Activated T-cell treated with anti-CD3 and anti-CD28 coated beads, Interleukin-2, amount 50 U/mL, for 24 hours (primary cell): Measurements from ENCODE around the gene ATXN7L2.
A peak's percentile ranks its signal among the peaks of the same experiment; 100 is the strongest.

Experiments
- DNase-seq: peaks from one replicate; pipeline ENCODE4 v3.0.0-alpha.2; 2020
- H3K27ac Mint-ChIP-seq: 2 replicates; pipeline ENCODE4 v1.8.0; 2020; ENCODE audit warnings: mild to moderate bottlenecking, mixed read lengths
- H3K27me3 Mint-ChIP-seq: 2 replicates; pipeline ENCODE4 v1.8.0; 2020; ENCODE audit warnings: mixed read lengths
- H3K36me3 Mint-ChIP-seq: 2 replicates; pipeline ENCODE4 v1.8.0; 2020; ENCODE audit warnings: low read depth, mixed read lengths
- H3K4me1 Mint-ChIP-seq: 2 replicates; pipeline ENCODE4 v1.8.0; 2020; ENCODE audit warnings: low read depth, mixed read lengths
- H3K4me3 Mint-ChIP-seq: 2 replicates; pipeline ENCODE4 v1.8.0; 2020; ENCODE audit warnings: mild to moderate bottlenecking, moderate library complexity, mixed read lengths
- H3K9me3 Mint-ChIP-seq: 2 replicates; pipeline ENCODE4 v1.8.0; 2020; ENCODE audit warnings: mixed read lengths

Gene ATXN7L2

DNA sequence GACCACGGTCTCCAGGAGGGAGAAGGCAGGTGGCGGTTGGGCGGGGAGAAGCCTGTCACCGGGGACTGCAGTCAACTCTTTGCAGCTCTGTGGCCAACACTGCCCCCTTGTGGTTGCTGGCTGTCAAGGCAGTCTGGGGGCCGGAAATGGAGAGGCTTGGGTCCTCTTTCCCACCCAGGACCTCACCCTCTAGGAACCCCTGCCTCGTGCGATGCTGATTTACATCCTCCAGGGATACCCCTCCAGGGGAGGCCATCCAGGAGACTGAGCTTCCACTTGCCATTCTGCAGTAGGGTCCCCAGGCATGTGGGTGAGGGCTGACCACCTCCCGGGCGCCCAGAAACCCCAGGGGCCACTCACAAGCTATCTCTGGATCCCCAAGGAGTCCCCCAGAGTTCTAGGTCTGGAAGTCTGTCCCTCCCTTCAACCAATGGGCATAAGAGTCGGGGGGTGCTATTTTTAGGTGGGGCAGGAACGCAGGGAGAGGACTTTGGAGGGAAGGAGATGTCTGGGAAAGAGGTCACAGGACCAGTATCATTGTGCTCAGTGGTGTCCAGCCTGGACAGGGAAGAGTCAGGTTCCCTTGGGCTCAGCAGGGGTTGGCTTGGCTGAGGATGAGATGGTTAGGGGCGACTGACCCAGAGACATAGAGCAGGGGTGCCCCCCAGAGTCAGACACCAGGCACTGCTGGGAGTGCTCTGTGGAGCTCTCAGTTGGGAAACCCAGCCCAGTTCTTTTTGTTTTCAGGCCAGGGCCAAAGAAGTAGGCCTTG lies 48.8 kb downstream of the ATXN7L2 start:
- no peaks in the 10 kb centered on the region for H3K36me3 Mint-ChIP-seq
- H3K4me3 Mint-ChIP-seq, result peak overlapping the region; percentile 65
- DNase-seq, result peak; percentile 95
- peak overlapping the region; percentile 92 for H3K27ac Mint-ChIP-seq
- H3K4me1 Mint-ChIP-seq, result peaks cover 22% of the 10 kb centered on the region
- no peaks in the 10 kb centered on the region for H3K27me3 Mint-ChIP-seq
- no peaks in the 10 kb centered on the region for H3K9me3 Mint-ChIP-seq

DNA sequence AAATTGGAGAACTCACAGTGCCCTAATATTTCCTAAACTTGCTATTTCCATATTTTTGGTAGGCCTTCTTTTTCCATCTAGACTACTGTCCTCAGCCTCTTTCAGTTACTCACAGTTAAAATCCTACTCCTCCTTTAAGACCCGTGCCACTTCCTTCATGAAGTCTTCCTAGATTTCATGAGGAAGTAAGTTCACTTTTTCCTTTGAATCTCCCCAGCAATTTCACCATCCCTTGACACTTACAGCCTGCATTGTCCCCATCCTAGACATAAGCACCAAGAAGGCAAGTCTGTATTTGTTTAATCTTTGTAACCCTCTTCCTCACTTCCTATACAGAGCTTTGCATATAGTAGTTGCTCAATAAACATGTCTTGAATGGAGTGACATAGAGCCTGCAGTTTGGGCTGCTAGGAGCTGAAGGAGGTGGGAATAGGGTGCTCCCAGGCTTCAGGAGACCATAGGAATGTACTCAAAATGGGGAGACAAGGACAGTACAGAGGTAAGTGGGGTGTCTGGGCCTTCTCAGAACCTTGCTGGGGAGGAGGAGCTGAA lies 50.7 kb downstream of the ATXN7L2 start:
- no peak overlapping the region for H3K27ac Mint-ChIP-seq
- peaks cover 22% of the 10 kb centered on the region for H3K4me1 Mint-ChIP-seq
- no peaks in the 10 kb centered on the region for H3K27me3 Mint-ChIP-seq
- no peak for DNase-seq
- H3K36me3 Mint-ChIP-seq, result no peaks in the 10 kb centered on the region
- H3K9me3 Mint-ChIP-seq, result no peaks in the 10 kb centered on the region
- no peak overlapping the region for H3K4me3 Mint-ChIP-seq

DNA sequence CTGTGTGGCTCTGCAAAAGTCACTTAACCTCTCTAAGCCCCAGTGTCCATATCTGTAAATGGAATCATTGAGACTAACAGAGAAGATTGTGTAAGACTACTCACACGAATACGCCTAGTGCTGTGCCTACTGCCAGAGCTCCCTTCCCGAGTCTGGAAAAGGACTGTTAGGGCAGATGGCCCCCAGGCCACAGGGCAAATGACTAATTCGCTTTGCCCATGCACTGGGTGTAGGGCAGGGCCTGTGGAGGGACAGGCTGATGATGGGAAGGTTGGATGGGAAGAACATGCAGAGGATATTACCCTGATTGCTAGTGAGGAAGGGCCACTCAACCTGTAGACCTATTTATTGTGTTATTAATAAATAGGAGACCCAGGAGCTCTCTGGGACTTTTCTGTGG lies 51.8 kb downstream of the ATXN7L2 start:
- H3K9me3 Mint-ChIP-seq, result no peaks in the 10 kb centered on the region
- no peaks in the 10 kb centered on the region for H3K36me3 Mint-ChIP-seq
- no peak for DNase-seq
- no peak overlapping the region for H3K4me3 Mint-ChIP-seq
- no peak overlapping the region for H3K27ac Mint-ChIP-seq
- H3K27me3 Mint-ChIP-seq, result no peaks in the 10 kb centered on the region
- peaks cover 22% of the 10 kb centered on the region for H3K4me1 Mint-ChIP-seq

DNA sequence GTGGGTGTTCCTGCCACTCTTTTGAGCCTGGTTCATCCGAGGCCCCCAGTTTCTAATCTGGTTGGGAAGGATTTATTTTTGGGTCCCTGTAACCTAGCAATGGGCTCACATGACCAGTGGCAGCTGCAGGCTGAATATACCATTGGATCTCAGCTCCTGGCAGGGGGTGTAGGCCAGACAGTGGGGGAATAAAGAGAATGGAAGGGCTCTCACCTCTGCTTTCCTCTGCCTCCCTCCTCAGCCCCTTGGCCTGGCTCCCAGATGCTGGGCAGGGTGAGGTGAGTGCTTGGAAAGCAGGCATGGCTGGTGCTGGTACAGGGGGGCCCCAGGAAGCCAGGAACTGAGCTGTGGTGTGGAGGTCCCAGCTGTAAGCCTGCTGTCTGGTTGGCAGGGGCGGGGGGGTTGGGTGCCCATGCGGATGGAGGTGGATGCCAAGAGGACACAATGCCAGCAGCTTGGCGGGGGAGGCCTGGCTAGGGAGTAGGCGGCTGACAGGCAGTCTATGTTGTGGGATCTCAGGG lies 52.3 kb downstream of the ATXN7L2 start:
- H3K9me3 Mint-ChIP-seq, result no peaks in the 10 kb centered on the region
- no peaks in the 10 kb centered on the region for H3K36me3 Mint-ChIP-seq
- peaks cover 18% of the 10 kb centered on the region for H3K4me1 Mint-ChIP-seq
- no peak for DNase-seq
- H3K27me3 Mint-ChIP-seq, result no peaks in the 10 kb centered on the region
- no peak overlapping the region for H3K27ac Mint-ChIP-seq
- no peak overlapping the region for H3K4me3 Mint-ChIP-seq

DNA sequence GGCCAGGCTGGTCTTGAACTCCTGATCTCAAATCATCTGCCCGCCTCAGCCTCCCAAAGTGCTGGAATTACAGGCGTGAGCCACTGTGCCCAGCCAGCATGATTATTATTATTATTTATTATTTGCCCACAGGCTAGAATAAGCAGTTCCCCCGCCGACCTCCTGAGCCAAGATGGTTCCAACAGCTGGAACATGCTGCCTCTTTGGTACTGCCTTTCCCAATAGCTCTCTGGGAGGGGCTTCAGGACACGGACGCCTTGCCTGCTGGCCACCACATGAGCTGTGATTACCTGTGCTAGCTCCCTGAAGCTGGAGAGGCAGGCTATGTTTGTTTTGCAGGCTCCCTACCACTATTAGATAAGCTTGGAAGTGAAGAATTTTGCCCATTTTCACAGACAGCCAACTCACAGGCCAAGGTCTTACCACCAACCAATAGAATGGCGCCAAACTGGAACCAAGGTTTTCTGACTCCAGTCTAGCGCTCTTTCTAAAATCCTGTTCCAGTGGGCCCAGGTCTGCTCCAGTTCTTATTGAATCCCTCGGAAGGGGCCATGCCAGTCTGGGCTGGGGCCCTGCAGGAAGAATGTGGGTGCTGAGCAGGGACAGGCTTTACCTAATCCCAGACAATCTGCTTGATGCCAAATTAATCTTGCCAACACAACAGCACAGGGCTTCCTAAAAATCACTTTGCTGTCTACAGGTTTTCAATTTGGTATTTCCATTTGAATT lies 53.9 kb downstream of the ATXN7L2 start:
- no peak for DNase-seq
- peaks cover 3% of the 10 kb centered on the region for H3K4me1 Mint-ChIP-seq
- H3K27ac Mint-ChIP-seq, result no peak overlapping the region
- H3K27me3 Mint-ChIP-seq, result no peaks in the 10 kb centered on the region
- no peaks in the 10 kb centered on the region for H3K36me3 Mint-ChIP-seq
- no peaks in the 10 kb centered on the region for H3K9me3 Mint-ChIP-seq
- H3K4me3 Mint-ChIP-seq, result no peak overlapping the region

DNA sequence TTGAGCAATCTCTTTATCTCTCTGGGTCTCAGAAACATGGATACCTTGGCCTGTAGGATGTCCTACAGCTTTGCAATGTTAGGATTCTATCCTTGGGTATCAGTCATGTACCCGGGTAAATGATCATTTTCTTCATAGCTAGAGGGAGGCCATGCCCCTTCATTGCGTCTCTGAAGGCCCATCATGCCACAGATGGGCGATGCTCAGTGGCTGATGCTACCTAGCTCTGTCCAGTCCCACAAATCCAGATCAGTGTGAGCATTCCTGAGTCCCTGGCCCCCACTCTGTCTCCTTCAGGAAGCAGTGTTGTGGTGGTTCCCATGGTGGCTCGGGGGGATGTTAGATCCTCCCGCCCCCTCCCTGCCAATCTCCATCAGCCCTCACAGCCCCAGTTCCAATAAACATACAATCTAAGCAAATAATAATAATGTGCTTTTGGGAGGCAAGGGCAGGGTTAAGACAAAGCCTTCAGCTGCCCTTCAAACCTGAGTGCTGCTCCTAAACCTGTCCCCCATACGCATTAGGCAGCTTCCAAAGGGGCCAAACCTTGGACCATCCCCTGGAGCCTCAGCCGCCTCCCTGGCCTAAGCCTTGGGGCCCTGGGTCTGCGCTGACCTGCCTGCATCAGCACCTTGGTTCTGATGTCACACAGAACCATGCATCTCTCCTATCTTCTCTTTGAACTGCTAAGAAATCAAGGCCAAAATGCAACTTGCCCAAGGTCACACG lies 55.3 kb downstream of the ATXN7L2 start:
- DNase-seq, result no peak
- no peak overlapping the region for H3K4me3 Mint-ChIP-seq
- H3K27me3 Mint-ChIP-seq, result no peaks in the 10 kb centered on the region
- no peaks in the 10 kb centered on the region for H3K36me3 Mint-ChIP-seq
- no peak overlapping the region for H3K27ac Mint-ChIP-seq
- H3K9me3 Mint-ChIP-seq, result no peaks in the 10 kb centered on the region
- no peaks in the 10 kb centered on the region for H3K4me1 Mint-ChIP-seq

DNA sequence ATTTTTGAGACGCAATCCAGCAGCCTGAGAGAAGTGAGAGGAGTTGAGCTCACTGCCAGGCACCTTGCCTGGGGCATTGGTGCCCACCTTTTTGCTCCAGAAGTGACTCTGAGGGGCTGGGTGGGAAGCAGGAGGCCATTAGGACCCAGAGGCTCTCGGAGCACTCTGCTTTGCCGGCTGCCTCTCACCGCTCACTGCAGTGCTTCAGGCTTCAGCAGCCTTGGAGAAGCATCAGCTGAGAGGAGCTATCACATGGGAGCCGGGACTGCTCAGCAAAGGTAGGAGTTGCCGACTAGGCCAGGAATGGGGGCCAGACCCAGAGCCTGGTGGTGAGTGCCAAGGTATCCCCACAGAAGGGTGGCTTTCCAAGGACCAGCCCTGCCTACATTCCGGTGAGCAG lies 56.0 kb downstream of the ATXN7L2 start, which contains the start of gene GPR61:
Gene GPR61 (plus strand): TSS at position 197 of the 400 bp plus-strand sequence. CDS start 3,151 bp downstream, outside the sequence.
- Mint-ChIP-seq H3K9me3 (no peaks in the 10 kb centered on the region), H3K36me3 (no peaks in the 10 kb centered on the region), H3K4me1 (no peaks in the 10 kb centered on the region), H3K4me3 (no peak within 1 kb of the TSS), H3K27me3 (no peaks in the 10 kb centered on the region), H3K27ac (no peak within 1 kb of the TSS)
- DNase-seq, result no peak

DNA sequence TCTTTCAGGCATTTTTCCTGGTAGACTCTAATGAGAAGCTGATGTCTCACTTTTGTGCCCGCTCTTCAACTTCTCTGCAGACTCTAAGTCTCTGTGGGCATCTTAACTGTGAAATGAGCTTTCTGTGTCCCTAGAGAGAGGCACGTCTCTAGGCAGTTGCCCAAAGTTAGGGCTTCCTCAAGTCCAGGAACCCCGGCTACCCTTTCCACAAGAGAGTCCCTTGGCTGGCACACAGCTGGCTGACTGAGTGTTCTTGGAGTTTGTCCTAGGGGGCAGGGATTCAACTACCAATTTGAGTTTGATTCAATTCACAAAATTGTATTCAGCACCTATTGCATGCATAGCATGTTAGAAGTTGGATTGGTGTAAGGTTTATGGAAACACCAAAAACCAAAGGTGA lies 57.4 kb downstream of the ATXN7L2 start:
- no peaks in the 10 kb centered on the region for H3K36me3 Mint-ChIP-seq
- H3K4me3 Mint-ChIP-seq, result no peak overlapping the region
- H3K27me3 Mint-ChIP-seq, result no peaks in the 10 kb centered on the region
- no peak overlapping the region for H3K27ac Mint-ChIP-seq
- H3K4me1 Mint-ChIP-seq, result peaks cover 3% of the 10 kb centered on the region
- no peak for DNase-seq
- no peaks in the 10 kb centered on the region for H3K9me3 Mint-ChIP-seq
